GM06990 (cell line): Measurements from ENCODE around the gene NCAM2.

Experiments used
- DNase-seq: peaks from one replicate; pipeline ENCODE4 v3.0.0-alpha.2; 2011; ENCODE audit not compliant: insufficient read length; ENCODE audit errors: extremely low read depth
- H3K27me3 ChIP-seq: replicated peaks from 2 replicates; pipeline ENCODE4 v1.6.0; 2011; ENCODE audit warnings: low read length; ENCODE audit not compliant: control insufficient read depth, insufficient read depth
- H3K36me3 ChIP-seq: 2 replicates; pipeline ENCODE4 v1.5.1; 2011; ENCODE audit warnings: low read length; ENCODE audit not compliant: control insufficient read depth, insufficient read depth
- H3K4me3 ChIP-seq: replicated peaks from 2 replicates; pipeline ENCODE4 v1.5.1; 2011; ENCODE audit warnings: low read depth, mild to moderate bottlenecking, control low read depth, low read length
- CTCF ChIP-seq: IDR thresholded peaks from 2 replicates; pipeline ENCODE4 v1.5.1; 2011; ENCODE audit warnings: low read length, control low read depth, mild to moderate bottlenecking, inconsistent platforms; ENCODE audit not compliant: insufficient read depth, poor library complexity, severe bottlenecking

Gene NCAM2

GRCh38 chr21:21179619-21180298 is 181.6 kb downstream of the NCAM2 start:
- no peak for DNase-seq
- no peak overlapping the region for H3K4me3 ChIP-seq
- H3K36me3 ChIP-seq = no peaks in the 10 kb centered on the region
- no peak for TF ChIP-seq CTCF
- no peaks in the 10 kb centered on the region for H3K27me3 ChIP-seq

GRCh38 chr21:21182401-21183010 is 184.3 kb downstream of the NCAM2 start:
- TF ChIP-seq CTCF = no peak
- DNase-seq = no peak
- Histone ChIP-seq H3K36me3 (no peaks in the 10 kb centered on the region), H3K4me3 (no peak overlapping the region), H3K27me3 (no peaks in the 10 kb centered on the region)

- no peaks in the 10 kb centered on the region for H3K27me3 ChIP-seq
- no peak for TF ChIP-seq CTCF
- DNase-seq = no peak
- H3K36me3 ChIP-seq = no peaks in the 10 kb centered on the region
- no peak overlapping the region for H3K4me3 ChIP-seq
Observed at GRCh38 chr21:21183092-21183491, 184.9 kb downstream of the NCAM2 start.

GRCh38 chr21:21184771-21185528 is 186.7 kb downstream of the NCAM2 start:
- Histone ChIP-seq H3K27me3 (no peaks in the 10 kb centered on the region), H3K4me3 (no peak overlapping the region), H3K36me3 (no peaks in the 10 kb centered on the region)
- no peak for TF ChIP-seq CTCF
- DNase-seq = no peak

GRCh38 chr21:21187579-21187978 is 189.4 kb downstream of the NCAM2 start:
- no peaks in the 10 kb centered on the region for H3K36me3 ChIP-seq
- no peak for TF ChIP-seq CTCF
- H3K27me3 ChIP-seq = no peaks in the 10 kb centered on the region
- DNase-seq = no peak
- no peak overlapping the region for H3K4me3 ChIP-seq
